ENCODE measurements around the gene SNRNP25. TPM values are rescaled to one million over a fixed set of nuclear protein-coding genes. Genes with fewer than 3 reads are reported as not detected.

Gene SNRNP25
- total and polyA plus RNA-seq, 9 of the 15 experiments (the other 6 are each of a cell fraction or from before 2014, with no cell fraction given): 59.0 to 176 (median 108) TPM

DNA sequence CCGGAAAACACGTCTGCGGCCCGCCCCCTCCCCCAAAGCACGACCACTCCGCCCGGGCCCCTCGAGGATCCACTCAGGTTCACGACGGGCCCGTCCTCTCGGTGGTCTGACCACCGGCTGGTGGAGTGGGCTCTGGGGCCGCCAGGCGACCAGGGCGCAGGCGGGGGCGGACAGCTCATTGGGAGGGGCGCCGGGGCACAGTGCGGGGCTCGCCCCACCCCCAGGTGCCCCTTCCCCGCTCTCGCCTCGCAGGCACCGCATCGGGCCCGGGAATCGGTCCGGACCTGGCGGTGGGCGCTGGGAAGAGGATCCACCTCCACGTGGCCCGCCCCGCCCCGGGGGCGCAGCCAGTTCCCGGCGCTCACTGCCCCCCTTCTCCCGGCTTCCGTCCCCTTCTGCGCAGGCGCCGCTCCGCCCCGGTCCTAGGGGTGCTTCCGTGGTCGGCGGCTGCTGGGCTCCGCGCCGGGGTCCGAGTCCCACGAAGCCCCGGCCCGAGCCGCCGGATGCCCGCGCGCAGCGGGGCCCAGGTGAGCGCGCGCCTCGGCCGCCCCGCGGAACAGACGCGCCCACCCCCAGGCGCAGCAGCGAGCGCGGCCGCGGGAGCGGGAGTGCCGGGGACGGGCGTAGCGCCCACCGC is 24.3 kb downstream of the SNRNP25 start, which contains the start of gene MPG (continued):
- TF ChIP-seq ZNF253 (CRISPR knock-in tag; conservative IDR thresholded peaks at IDR 0.05): no peak
- TF ChIP-seq CBX1 (IDR thresholded peaks at IDR 0.05; ENCODE audit: low read depth): no peak
- TF ChIP-seq COPS2 (conservative IDR thresholded peaks at IDR 0.05): no peak
- no peak for TF ChIP-seq ZNF707 (CRISPR knock-in tag; conservative IDR thresholded peaks at IDR 0.05)
- no peak for TF ChIP-seq MTA2 (IDR thresholded peaks at IDR 0.05; ENCODE audit: low read depth)
- 0 out of 2 replicates have a peak, but pooled peaks have one; percentile 11 for TF ChIP-seq RBM14 (IDR thresholded peaks at IDR 0.05; ENCODE audit: borderline replicate concordance, insufficient read depth, low read depth, low read length)
- TF ChIP-seq CREB1 (IDR thresholded peaks at IDR 0.05): no peak
- TF ChIP-seq CREB1 (CRISPR knock-in tag; IDR thresholded peaks at IDR 0.05): no peak
- TF ChIP-seq AFF4 (CRISPR knock-in tag; IDR thresholded peaks at IDR 0.05): no peak
- TF ChIP-seq BHLHE40 (IDR thresholded peaks at IDR 0.05; ENCODE audit: low read length): no peak
- TF ChIP-seq ZNF695 (CRISPR knock-in tag; IDR thresholded peaks at IDR 0.05): no peak
- TF ChIP-seq RFX5 (IDR thresholded peaks at IDR 0.05; ENCODE audit: low read depth, low read length): no peak
- no peak for TF ChIP-seq ZFP30 (CRISPR knock-in tag; IDR thresholded peaks at IDR 0.05; ENCODE audit: borderline replicate concordance)
- TF ChIP-seq POU5F1 (IDR thresholded peaks at IDR 0.05; ENCODE audit: borderline replicate concordance, low read depth, low read length, partially characterized antibody): no peak
- TF ChIP-seq CHD2 (IDR thresholded peaks at IDR 0.05; ENCODE audit: low read depth, low read length): no peak
- no peak for TF ChIP-seq NCOA2 (IDR thresholded peaks at IDR 0.05; ENCODE audit: partially characterized antibody in 2 of 2)
- TF ChIP-seq CBX2 (IDR thresholded peaks at IDR 0.05; ENCODE audit: insufficient read depth, low read length, poor library complexity, severe bottlenecking): no peak
- no peak for TF ChIP-seq NR2F6 (CRISPR knock-in tag; IDR thresholded peaks at IDR 0.05)
- TF ChIP-seq ZSCAN29 (IDR thresholded peaks at IDR 0.05): no peak
- no peak for TF ChIP-seq KAT7 (CRISPR knock-in tag; IDR thresholded peaks at IDR 0.05; ENCODE audit: borderline replicate concordance)
- TF ChIP-seq, protein P1, sequence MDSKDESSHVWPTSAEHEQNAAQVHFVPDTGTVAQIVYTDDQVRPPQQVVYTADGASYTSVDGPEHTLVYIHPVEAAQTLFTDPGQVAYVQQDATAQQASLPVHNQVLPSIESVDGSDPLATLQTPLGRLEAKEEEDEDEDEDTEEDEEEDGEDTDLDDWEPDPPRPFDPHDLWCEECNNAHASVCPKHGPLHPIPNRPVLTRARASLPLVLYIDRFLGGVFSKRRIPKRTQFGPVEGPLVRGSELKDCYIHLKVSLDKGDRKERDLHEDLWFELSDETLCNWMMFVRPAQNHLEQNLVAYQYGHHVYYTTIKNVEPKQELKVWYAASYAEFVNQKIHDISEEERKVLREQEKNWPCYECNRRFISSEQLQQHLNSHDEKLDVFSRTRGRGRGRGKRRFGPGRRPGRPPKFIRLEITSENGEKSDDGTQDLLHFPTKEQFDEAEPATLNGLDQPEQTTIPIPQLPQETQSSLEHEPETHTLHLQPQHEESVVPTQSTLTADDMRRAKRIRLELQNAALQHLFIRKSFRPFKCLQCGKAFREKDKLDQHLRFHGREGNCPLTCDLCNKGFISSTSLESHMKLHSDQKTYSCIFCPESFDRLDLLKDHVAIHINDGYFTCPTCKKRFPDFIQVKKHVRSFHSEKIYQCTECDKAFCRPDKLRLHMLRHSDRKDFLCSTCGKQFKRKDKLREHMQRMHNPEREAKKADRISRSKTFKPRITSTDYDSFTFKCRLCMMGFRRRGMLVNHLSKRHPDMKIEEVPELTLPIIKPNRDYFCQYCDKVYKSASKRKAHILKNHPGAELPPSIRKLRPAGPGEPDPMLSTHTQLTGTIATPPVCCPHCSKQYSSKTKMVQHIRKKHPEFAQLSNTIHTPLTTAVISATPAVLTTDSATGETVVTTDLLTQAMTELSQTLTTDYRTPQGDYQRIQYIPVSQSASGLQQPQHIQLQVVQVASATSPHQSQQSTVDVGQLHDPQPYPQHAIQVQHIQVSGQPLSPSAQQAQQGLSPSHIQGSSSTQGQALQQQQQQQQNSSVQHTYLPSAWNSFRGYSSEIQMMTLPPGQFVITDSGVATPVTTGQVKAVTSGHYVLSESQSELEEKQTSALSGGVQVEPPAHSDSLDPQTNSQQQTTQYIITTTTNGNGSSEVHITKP (IDR thresholded peaks at IDR 0.05; ENCODE audit: partially characterized antibody): no peak
- TF ChIP-seq ELF4 (CRISPR knock-in tag; IDR thresholded peaks at IDR 0.05): no peak
